Activated naive CD8-positive, alpha-beta T cell treated with anti-CD3 and anti-CD28 coated beads, Interleukin-2, amount 50 U/mL, for 16 hours (primary cell): Measurements from ENCODE around the gene OCA2.
"Not testable (repeated sequence)": the region's sequence is repeated elsewhere in the genome, so short reads cannot be mapped to it uniquely, and the experiment has no call there.

ENCODE experiments used
- DNase-seq: peaks from one replicate; pipeline ENCODE4 v3.0.0-alpha.2; 2020; ENCODE audit warnings: low read depth, low spot score

Gene OCA2

DNA sequence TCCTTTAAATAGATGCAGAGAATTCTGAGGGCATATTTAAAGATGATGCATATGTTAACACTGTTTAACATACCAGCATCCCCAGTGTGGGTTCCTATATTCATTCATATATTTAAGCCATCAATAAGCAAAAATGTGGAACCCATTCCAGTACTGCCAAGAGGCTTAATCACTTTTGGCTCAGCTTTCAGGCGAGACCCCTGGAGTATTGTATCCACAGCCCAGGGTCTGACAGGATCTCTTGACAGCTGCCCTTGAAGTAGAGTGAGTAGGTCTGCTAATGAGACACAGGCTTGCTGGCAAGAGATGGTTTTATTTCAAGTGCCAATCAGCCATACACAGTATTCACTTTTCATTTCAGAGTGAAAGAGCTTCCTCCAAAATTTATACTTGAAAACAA is 367.3 kb downstream of the OCA2 start:
- no peak for DNase-seq

DNA sequence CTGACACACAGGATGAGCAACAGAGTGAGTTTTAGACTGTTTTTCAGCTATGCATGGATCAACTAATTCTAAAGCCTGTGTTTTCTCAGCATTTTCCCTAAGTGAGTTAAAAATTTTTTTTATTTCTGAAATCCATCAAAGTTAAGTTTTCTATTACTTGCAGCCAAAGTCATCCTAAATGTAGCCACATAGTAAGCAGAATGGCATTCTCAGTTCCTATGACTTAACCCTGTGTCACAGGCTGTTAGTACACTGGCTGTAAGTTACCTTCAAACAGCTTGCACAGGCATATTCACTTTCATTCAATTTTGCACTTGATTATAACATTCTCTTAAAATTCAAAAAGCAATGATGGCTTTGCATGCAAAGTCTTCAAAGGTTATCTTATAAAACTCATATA is 368.2 kb downstream of the OCA2 start:
- DNase-seq = no peak

DNA sequence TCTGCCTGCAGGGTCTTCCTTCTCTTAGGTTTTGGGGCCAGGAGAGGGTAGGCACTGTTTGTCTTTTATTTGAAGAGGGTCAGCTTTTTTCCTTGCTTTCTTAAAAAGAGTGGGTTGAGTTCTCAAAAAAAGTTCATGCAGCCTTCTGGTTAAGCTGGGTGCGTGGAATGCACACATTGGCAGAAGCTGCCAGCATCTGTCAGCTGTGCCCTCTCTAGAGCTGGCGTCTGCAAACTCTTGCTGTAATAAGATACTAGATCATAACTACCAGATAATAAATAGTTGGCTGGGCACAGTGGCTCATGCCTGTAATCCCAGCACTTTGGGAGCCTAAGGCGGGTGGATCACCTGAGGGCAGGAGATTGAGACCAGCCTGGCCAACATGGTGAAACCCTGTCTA is 373.4 kb downstream of the OCA2 start:
- DNase-seq = no peak

DNA sequence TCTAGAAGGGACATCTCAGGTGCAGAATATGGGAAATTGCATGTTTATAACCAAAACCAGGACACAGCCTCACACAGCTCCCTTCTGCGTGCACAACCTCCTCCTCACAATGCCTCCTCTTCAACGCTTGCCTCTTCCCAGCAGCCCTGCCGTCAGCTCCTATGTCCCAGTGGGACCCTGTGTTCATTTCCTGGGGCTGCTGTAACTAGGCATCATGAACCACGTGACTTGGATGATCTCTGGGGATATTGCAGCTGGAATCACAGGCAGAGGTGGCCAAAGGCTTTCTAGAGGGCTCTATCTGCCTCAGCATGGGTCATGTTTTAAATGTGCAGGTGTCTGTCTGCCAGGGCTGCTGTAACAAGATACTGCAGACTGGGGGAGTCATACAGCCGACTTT is 375.3 kb downstream of the OCA2 start:
- DNase-seq = no peak

DNA sequence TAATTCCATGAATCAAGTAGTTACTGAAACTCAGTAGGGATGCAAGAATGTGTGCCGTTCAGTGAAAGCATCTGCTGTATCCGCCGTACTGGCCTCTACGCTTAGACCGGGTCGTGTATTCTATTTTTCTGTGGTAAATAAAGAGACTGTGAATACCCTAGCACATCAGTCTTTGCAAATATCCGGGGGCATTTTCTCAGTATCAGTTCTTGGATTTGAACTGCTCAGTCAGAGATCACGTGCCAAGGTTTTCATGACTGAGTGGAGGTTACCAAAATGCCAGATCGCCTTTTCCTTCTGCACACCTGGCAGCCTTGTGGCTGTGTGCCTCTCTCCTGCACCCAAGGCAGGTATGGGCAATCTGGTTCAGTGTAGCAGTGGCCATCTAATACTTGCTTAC is 377.0 kb downstream of the OCA2 start:
- DNase-seq = no peak

DNA sequence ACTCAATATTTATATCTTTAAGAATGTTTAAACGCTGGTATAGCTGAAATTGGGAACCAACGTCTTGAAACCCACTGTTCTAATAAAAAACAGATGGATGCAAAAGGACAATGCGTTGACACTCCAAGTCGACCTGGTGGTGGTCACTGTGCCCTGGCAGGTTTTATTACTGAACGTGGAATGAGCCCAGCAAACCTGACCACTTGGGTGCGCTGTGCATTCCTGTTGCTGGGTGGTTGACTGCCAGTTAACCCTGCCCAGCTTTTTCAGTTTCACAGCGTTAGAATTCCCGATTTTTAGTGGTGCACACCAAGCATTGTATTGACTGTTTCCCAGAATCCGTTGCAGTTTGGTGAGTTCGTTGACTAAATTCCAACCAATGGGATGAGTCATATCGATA is 384.4 kb downstream of the OCA2 start:
- no peak for DNase-seq

DNA sequence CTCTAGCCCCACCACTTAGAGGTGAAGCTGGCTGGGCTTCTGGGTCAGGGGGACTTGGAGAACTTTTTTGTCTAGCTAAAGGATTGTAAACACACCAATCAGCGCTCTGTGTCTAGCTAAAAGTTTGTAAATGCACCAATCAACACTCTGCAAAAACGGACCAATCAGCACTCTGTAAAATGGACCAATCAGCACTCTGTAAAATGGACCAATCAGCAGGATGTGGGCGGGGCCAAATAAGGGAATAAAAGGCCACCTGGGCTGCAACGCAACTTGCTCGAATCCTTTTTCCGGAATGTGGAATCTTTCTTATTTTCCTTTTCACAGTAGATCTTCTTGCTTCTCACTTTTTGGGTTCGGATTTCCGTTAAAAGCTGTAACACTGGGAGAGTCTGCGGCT is 385.3 kb downstream of the OCA2 start:
- not testable (repeated sequence) for DNase-seq

DNA sequence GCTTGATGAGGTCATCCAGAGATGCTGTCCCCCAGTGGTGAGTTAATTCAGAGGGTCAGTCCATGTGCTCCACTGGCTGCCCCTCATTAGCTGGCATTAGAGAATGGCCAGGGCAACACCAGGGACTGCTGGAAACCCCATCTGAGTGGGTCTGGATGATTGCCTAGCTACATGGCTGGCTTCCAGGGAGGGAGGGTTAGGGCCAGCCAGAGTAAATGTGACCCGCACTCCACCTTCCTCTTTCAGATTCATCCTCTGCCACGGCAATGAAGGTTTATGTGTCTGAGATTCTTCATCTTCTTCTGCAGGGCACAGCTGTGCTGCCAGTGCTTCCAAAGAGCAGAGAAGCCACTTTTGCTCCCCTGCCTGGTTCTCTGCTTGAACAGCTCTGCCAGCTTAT is 391.9 kb downstream of the OCA2 start:
- no peak for DNase-seq

DNA sequence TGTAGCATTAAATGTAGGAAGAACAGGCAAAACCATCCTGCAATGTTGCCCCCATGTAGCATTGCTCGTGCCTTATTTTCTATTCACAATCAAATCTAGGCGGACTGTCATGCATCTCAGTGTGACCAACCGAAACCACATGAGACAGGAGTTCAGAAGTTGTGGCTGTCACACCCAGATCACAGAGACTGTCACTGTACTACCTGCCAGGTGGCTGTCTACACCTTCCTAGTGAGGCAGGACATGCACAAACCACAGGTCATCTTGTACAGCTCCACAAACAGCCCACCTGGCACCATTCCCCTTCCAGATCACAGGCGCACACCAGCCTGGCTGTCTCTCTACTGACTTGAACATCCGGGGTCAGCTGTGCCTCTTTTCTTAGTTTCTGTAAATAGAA is 392.8 kb downstream of the OCA2 start:
- no peak for DNase-seq

DNA sequence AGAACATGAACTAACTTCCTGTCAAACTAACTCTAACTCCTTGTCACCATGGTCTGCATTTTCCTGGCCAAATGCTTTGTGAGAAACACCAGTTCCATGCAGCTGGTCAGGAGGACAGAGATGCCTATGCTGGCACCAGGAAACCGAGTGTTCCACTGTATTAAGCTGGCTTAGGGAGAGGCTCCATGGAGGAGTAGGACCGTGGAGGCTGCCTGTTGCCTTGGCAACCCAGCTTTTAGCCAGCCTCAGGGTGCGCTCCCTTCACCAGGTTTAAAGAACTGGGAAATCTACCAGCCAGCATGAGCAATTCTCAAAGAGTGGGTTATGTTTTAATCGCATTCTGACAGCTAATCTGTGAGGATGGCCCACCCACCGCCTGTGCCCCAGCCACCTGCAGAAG is 394.1 kb downstream of the OCA2 start:
- DNase-seq = no peak
